HepG2 (cell line): Measurements from ENCODE around the gene IMMP1L. TPM values are rescaled to one million over a fixed set of nuclear protein-coding genes. Genes with fewer than 3 reads are reported as not detected.

ENCODE experiments used
- ATAC-seq: fragments of 200-7000 bp; cut with Tn5 transposase; 3 replicates; pipeline ENCODE4 v1.9.1; 2020; ENCODE audit warnings: mild to moderate bottlenecking, moderate library complexity
- BruUV-seq: library from RNA; stranded (reverse); fragments of 400-500 nt; replicated peaks from 2 replicates; lab custom pipeline; 2021; lab: Mats Ljungman, UMichigan
- CTCF ChIA-PET: fragments of 300-600 bp; formaldehyde crosslinking; extraction: SDS; loops from one replicate; lab custom pipeline; 2021; ENCODE audit warnings: low total read pairs, inconsistent platforms, low intra/inter-chr PET ratio; lab: Yijun Ruan, JAX
- POLR2A ChIA-PET: fragments of 350-600 bp; sonication (Branson Sonifier 250); formaldehyde crosslinking; loops from one replicate; lab custom pipeline; 2020; ENCODE audit warnings: antibody characterized with exemption, inconsistent platforms; lab: Yijun Ruan, JAX
- DNase-seq: peaks from one replicate; pipeline ENCODE4 v3.0.0-alpha.2; 2015; ENCODE audit warnings: low spot score
- FAIRE-seq: peaks from 3 replicates; lab custom pipeline; 2011; peaks lifted over from hg19 to GRCh38; lab: Jason Lieb, UNC
- H2AFZ ChIP-seq: one replicate; pipeline ENCODE4 v1.6.1; 2011; ENCODE audit warnings: low read length, inconsistent platforms
- H3K27ac ChIP-seq: fragments of 300-600 bp; 3 replicates; pipeline ENCODE4 v1.8.0; 2011; ENCODE audit warnings: mixed run types, mild to moderate bottlenecking, mixed read lengths, low read length, inconsistent platforms; ENCODE audit not compliant: insufficient read depth; ENCODE audit errors: extremely low read length
- H3K27me3 ChIP-seq, 2 experiments: fragments of 200-600 bp in 1 of 2; 2 replicates in 1 of 2; 3 replicates in 1 of 2; pipeline versions ENCODE4 v1.6.0 to v1.8.0; 2011; ENCODE audit warnings: low read length in 2 of 2, mild to moderate bottlenecking in 2 of 2, moderate library complexity in 2 of 2, inconsistent platforms in 1 of 2; ENCODE audit not compliant: insufficient read depth in 2 of 2, control insufficient read depth in 1 of 2
- H3K36me3 ChIP-seq, 2 experiments: fragments of 200-600 bp in 1 of 2; replicated peaks in 1 of 2; 2 replicates in 1 of 2; 3 replicates in 1 of 2; pipeline versions ENCODE4 v1.5.1 to v1.8.0; 2011; ENCODE audit warnings: low read length in 2 of 2, inconsistent platforms in 1 of 2; ENCODE audit not compliant: insufficient read depth in 2 of 2, control insufficient read depth in 1 of 2
- H3K4me1 ChIP-seq: 2 replicates; pipeline ENCODE4 v1.5.1; 2012; ENCODE audit warnings: low read length, inconsistent platforms; ENCODE audit not compliant: insufficient read depth
- H3K4me2 ChIP-seq: 2 replicates; pipeline ENCODE4 v1.6.0; 2011; ENCODE audit warnings: low read depth, low read length, inconsistent platforms
- H3K4me3 ChIP-seq, 3 experiments: fragments of 200-600 bp in 1 of 3; sonication (generic), shearing (Covaris generic) in 1 of 3; replicated peaks in 1 of 3; 2 replicates each; pipeline ENCODE4 v1.5.1; 2011 to 2016; ENCODE audit warnings: low read length in 3 of 3, inconsistent platforms in 2 of 3, low read depth in 2 of 3, mild to moderate bottlenecking in 2 of 3, control low read depth in 1 of 3, mixed read lengths in 1 of 3; ENCODE audit not compliant: insufficient read depth in 1 of 3
- H3K79me2 ChIP-seq: one replicate; pipeline ENCODE4 v1.6.1; 2011; ENCODE audit warnings: low read length, inconsistent platforms; ENCODE audit not compliant: insufficient read depth
- H3K9ac ChIP-seq: 2 replicates; pipeline ENCODE4 v1.6.0; 2011; ENCODE audit warnings: mild to moderate bottlenecking, low read depth, low read length, inconsistent platforms; ENCODE audit not compliant: insufficient read depth
- H3K9me3 ChIP-seq: 2 replicates; pipeline ENCODE4 v1.5.1; 2012; ENCODE audit warnings: mild to moderate bottlenecking, low read length
- H4K20me1 ChIP-seq: 2 replicates; pipeline ENCODE4 v1.6.0; 2011; ENCODE audit warnings: inconsistent platforms, mild to moderate bottlenecking, low read length, moderate library complexity; ENCODE audit not compliant: insufficient read depth
- AHDC1 ChIP-seq: sonication (generic); formaldehyde crosslinking; IDR thresholded peaks from 2 replicates; pipeline ENCODE4 v1.5.1; 2020; ENCODE audit warnings: mild to moderate bottlenecking, missing genetic modification reagents, borderline replicate concordance
- ARID2 ChIP-seq: sonication (generic); formaldehyde crosslinking; IDR thresholded peaks from 2 replicates; pipeline ENCODE4 v1.8.1; 2022; ENCODE audit warnings: mild to moderate bottlenecking, missing genetic modification reagents, borderline replicate concordance
- CCAR2 ChIP-seq: fragments of 200-400 bp; formaldehyde crosslinking; optimal IDR thresholded peaks from 2 replicates; pipeline ENCODE3; 2018; ENCODE audit warnings: low read depth, mild to moderate bottlenecking, low read length, moderate library complexity
- KMT2B ChIP-seq: IDR thresholded peaks from 2 replicates; pipeline ENCODE4 v1.6.1; 2016; ENCODE audit warnings: missing genetic modification reagents, missing compliant biosample characterization
- RCOR2 ChIP-seq: IDR thresholded peaks from 2 replicates; pipeline ENCODE4 v1.6.1; 2016; ENCODE audit warnings: missing biosample characterization, missing genetic modification reagents
- RELA ChIP-seq: sonication (generic); formaldehyde crosslinking; IDR thresholded peaks from 2 replicates; pipeline ENCODE4 v1.4.0; 2020; ENCODE audit warnings: missing genetic modification reagents
- SALL2 ChIP-seq: sonication (generic); formaldehyde crosslinking; IDR thresholded peaks from 2 replicates; pipeline ENCODE4 v1.8.1; 2023; ENCODE audit warnings: mild to moderate bottlenecking, missing genetic modification reagents, inconsistent platforms
- SOX6 ChIP-seq, 2 experiments: fragments of 450-650 bp in 1 of 2; sonication (generic) in 1 of 2; formaldehyde crosslinking in 1 of 2; IDR thresholded peaks; 2 replicates each; pipeline versions ENCODE4 v1.4.0 to v1.6.1; 2017 to 2020; ENCODE audit warnings: antibody characterized with exemption in 1 of 2, mild to moderate bottlenecking in 1 of 2, missing genetic modification reagents in 1 of 2
- SRF ChIP-seq: IDR thresholded peaks from 2 replicates; pipeline ENCODE4 v1.6.1; 2011; ENCODE audit warnings: mild to moderate bottlenecking, low read depth, low read length, moderate library complexity
- TBX3 ChIP-seq: fragments of 450-650 bp; IDR thresholded peaks from 2 replicates; pipeline ENCODE4 v1.6.1; 2017; ENCODE audit warnings: antibody characterized with exemption, mild to moderate bottlenecking, inconsistent platforms, borderline replicate concordance
- TCF12 ChIP-seq, 2 experiments: fragments of 450-650 bp in 1 of 2; sonication (generic) in 1 of 2; formaldehyde crosslinking in 1 of 2; IDR thresholded peaks; 2 replicates each; pipeline versions ENCODE4 v1.6.1 to v1.8.0; 2017 to 2022; ENCODE audit warnings: antibody characterized with exemption in 1 of 2, mild to moderate bottlenecking in 1 of 2, missing genetic modification reagents in 1 of 2, moderate library complexity in 1 of 2
- ZNF160 ChIP-seq: sonication (generic); formaldehyde crosslinking; IDR thresholded peaks from 2 replicates; pipeline ENCODE4 v1.8.0; 2022; ENCODE audit warnings: mild to moderate bottlenecking, inconsistent platforms, missing genetic modification reagents
- ZNF615 ChIP-seq: sonication (generic); formaldehyde crosslinking; IDR thresholded peaks from 2 replicates; pipeline ENCODE4 v1.5.0; 2020; ENCODE audit warnings: mild to moderate bottlenecking, missing genetic modification reagents, borderline replicate concordance
- ZSCAN12 ChIP-seq: sonication (generic); formaldehyde crosslinking; IDR thresholded peaks from 2 replicates; pipeline ENCODE4 v1.9.0; 2021; ENCODE audit warnings: mild to moderate bottlenecking, missing genetic modification reagents
- WGBS: methylation state at CpG from one replicate; pipeline ENCODE4 v1.1.6; 2017; ENCODE audit warnings: low lambda C conversion rate; 5-methylcytosine and 5-hydroxymethylcytosine counted together
- in situ Hi-C: cut with HindIII; loops from 2 replicates; pipeline ENCODE4 v1.10.0; 2017; ENCODE audit warnings: low pct_unique_long_range_greater_than_20kb; ENCODE audit not compliant: extremely low pct_ligation_motif_present
- intact Hi-C: fragments of 100-400 bp; cut with micrococcal nuclease; formaldehyde crosslinking; loops from one replicate; pipeline ENCODE4 v1.10.0; 2022; ENCODE audit not compliant: unreplicated experiment
- polyA plus RNA-seq, 8 experiments: library from polyadenylated mRNA; depleted of rRNA in 3 of 8; stranded (reverse) in 7 of 8; unstranded in 1 of 8; fragments of >200 nt; fragmentation: Illumina TruSeq in 4 of 8; extraction: Trizol in 4 of 8; gene quantifications; 2 replicates each; pipeline versions ENCODE4 v1.2.1 to v1.2.3, GENCODE V29; 2011 to 2016; ENCODE audit warnings: low read depth in 4 of 8, missing spikeins in 1 of 8, mixed read lengths in 1 of 8; ENCODE audit not compliant: insufficient read depth in 1 of 8
- total RNA-seq, 5 experiments: library from RNA; depleted of rRNA; stranded (reverse); fragments of >200 nt; fragmentation: Illumina TruSeq; extraction: Trizol; gene quantifications; 2 replicates each; pipeline ENCODE4 v1.2.3, GENCODE V29; 2016; ENCODE audit warnings: low read depth in 1 of 5
- TF ChIP-seq, protein P1 (sequence below): sonication (generic); formaldehyde crosslinking; IDR thresholded peaks from 2 replicates; pipeline ENCODE4 v1.8.1; 2023; ENCODE audit warnings: missing genetic modification reagents, inconsistent platforms, borderline replicate concordance

IMMP1L gene
- total and polyA plus RNA-seq, 2 of the 13 experiments (the other 11 are each of a cell fraction or from before 2014, with no cell fraction given), result 42.4 to 57.9 TPM

DNA sequence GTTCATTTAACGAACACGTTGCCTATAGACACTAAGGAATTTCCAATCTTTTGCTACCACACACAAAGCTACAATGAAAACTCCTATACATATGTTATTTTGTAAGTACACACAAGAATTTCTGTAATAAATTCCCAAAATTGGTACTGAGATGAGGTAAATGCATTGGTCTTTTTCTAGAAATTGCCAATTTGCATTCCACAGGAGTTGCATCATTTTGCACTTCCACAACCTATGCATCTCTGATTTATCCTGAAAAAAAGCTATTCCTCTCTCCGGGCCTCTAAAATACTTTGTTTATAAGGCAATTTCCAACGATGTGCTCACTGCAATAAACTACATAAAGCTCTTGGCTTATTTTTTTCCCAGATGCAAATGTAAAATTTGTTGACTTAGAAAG, 24.9 kb downstream of the IMMP1L start (continued):
- no peak for TF ChIP-seq AHDC1 (CRISPR knock-in tag)
- TF ChIP-seq SOX6 (IDR thresholded peaks at IDR 0.05), result no peak
- TF ChIP-seq SOX6 (CRISPR knock-in tag; IDR thresholded peaks at IDR 0.05), result no peak
- no peak for TF ChIP-seq KMT2B (CRISPR knock-in tag)
- TF ChIP-seq RELA (CRISPR knock-in tag), result no peak
- TF ChIP-seq RCOR2 (CRISPR knock-in tag), result no peak
- TF ChIP-seq SALL2, result no peak
- TF ChIP-seq SRF, result no peak

DNA sequence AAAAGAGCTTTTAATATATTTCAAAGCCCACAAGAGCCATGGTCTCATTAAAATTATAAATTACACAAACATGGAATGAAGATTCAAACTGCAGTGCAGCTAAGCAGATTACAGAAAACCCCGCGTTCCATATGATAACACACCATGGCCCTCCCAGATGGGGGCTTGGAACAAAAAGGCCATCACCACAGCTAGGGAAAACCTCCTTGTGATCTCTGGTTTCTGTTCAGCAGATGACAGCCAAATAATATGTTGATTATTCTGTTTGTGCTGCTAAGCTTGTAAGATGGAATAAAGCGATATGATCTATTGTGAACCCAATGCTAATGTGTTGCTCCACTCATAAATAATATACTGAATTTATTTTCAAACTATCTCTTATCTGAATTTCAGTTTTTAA, 28.5 kb downstream of the IMMP1L start:
- H3K27ac ChIP-seq, result no peak overlapping the region
- no peak overlapping the region for H2AFZ ChIP-seq
- no peak overlapping the region for H3K4me2 ChIP-seq
- POLR2A ChIA-PET, result no interaction called here
- CTCF ChIA-PET, result no interaction called here
- H3K79me2 ChIP-seq, result peaks cover 37% of the 10 kb centered on the region
- DNase-seq, result no peak
- TF ChIP-seq TBX3, result no peak
- no peak for TF ChIP-seq ZNF615 (CRISPR knock-in tag)
- TF ChIP-seq, protein P1, sequence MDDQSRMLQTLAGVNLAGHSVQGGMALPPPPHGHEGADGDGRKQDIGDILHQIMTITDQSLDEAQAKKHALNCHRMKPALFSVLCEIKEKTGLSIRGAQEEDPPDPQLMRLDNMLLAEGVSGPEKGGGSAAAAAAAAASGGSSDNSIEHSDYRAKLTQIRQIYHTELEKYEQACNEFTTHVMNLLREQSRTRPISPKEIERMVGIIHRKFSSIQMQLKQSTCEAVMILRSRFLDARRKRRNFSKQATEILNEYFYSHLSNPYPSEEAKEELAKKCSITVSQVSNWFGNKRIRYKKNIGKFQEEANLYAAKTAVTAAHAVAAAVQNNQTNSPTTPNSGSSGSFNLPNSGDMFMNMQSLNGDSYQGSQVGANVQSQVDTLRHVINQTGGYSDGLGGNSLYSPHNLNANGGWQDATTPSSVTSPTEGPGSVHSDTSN (CRISPR knock-in tag), result no peak
- TF ChIP-seq ZNF160 (CRISPR knock-in tag), result no peak
- no peak for TF ChIP-seq ARID2 (CRISPR knock-in tag)
- no peak for TF ChIP-seq ZSCAN12
- no peak for TF ChIP-seq TCF12 (IDR thresholded peaks at IDR 0.05)
- TF ChIP-seq TCF12 (CRISPR knock-in tag; IDR thresholded peaks at IDR 0.05), result no peak
- no peak for TF ChIP-seq CCAR2
- TF ChIP-seq, all 625 proteins: peak for 0
- no peak for ATAC-seq
- in situ Hi-C loops, result loop anchor here (10.0 kb wide), 1 partner anchor 344 kb away; no protein-coding TSS in a partner anchor
- no peak for FAIRE-seq
- no peaks in the 10 kb centered on the region for H3K36me3 ChIP-seq
- BruUV-seq, result no TSS peak
- WGBS, result 93% methylated on average over 3 of the region's 3 CpGs
- no peaks in the 10 kb centered on the region for H4K20me1 ChIP-seq
- H3K9ac ChIP-seq, result no peak overlapping the region
- H3K4me1 ChIP-seq, result no peaks in the 10 kb centered on the region
- H3K27me3 ChIP-seq, result no peaks in the 10 kb centered on the region
- H3K4me3 ChIP-seq, result no peak overlapping the region
- no peaks in the 10 kb centered on the region for H3K9me3 ChIP-seq
- intact Hi-C loops, result no loop called here
